Astrocyte (in vitro differentiated cells and primary cell): ENCODE data around the gene DNAJB12.

Experiments
- CTCF ChIP-seq: IDR thresholded peaks from 2 replicates; pipeline ENCODE4 v1.5.1; 2011; ENCODE audit warnings: low read depth, mild to moderate bottlenecking, inconsistent platforms, low read length, moderate library complexity; ENCODE audit not compliant: insufficient read depth
- EZH2 ChIP-seq: IDR thresholded peaks from 2 replicates; pipeline ENCODE4 v1.6.1; 2012; ENCODE audit warnings: mild to moderate bottlenecking, low read length, inconsistent platforms; ENCODE audit not compliant: insufficient read depth

GRCh38 chr10:72356987-72357386 lies 2.3 kb upstream of the DNAJB12 start:
- TF ChIP-seq CTCF = no peak
- no peak for TF ChIP-seq EZH2
